Esophagus squamous epithelium (tissue), 4 donors: ENCODE results near the gene ASB2.

Source experiments
- POLR2A ChIP-seq, 4 donors: fragments of 450-650 bp; IDR thresholded peaks; one replicate each; pipeline ENCODE4 v1.6.1; 2017; ENCODE audit warnings: antibody characterized with exemption in 4 of 4, mild to moderate bottlenecking in 4 of 4, moderate library complexity in 3 of 4
- TF ChIP-seq, protein P1 (sequence below), 6 experiments: fragments of 450-650 bp in 4 of 6; fragments of 200-600 bp in 2 of 6; sonication (generic) in 2 of 6; IDR thresholded peaks; one replicate each; pipeline ENCODE4 v1.5.1; 2016 to 2019; ENCODE audit warnings: antibody characterized with exemption in 6 of 6, mild to moderate bottlenecking in 4 of 6, moderate library complexity in 4 of 6

DNA sequence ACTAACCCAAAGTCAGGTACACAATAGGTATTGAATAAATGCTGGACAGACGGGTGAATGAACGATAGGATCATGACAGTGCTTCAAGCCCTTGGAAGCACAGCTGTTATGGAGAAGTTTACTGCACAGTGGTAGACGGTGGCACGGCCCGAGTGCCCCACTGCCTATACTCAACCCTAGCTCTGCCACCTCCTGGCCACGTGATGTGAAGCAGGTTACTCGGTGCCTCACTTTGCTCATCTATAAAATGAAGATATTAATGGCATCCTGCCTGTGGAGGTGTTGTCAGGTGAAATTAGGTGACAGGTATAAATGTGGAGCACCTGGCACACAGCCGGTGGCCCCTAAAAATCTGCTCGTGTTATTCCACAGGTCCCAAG, 5.8 kb downstream of the ASB2 start:
- TF ChIP-seq, protein P1, sequence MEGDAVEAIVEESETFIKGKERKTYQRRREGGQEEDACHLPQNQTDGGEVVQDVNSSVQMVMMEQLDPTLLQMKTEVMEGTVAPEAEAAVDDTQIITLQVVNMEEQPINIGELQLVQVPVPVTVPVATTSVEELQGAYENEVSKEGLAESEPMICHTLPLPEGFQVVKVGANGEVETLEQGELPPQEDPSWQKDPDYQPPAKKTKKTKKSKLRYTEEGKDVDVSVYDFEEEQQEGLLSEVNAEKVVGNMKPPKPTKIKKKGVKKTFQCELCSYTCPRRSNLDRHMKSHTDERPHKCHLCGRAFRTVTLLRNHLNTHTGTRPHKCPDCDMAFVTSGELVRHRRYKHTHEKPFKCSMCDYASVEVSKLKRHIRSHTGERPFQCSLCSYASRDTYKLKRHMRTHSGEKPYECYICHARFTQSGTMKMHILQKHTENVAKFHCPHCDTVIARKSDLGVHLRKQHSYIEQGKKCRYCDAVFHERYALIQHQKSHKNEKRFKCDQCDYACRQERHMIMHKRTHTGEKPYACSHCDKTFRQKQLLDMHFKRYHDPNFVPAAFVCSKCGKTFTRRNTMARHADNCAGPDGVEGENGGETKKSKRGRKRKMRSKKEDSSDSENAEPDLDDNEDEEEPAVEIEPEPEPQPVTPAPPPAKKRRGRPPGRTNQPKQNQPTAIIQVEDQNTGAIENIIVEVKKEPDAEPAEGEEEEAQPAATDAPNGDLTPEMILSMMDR (IDR thresholded peaks at IDR 0.05) = peak; percentile 24 to 65 (median 46)
- no peak for TF ChIP-seq POLR2A (IDR thresholded peaks at IDR 0.05)
